Activated gamma-delta T cell (primary cell): ENCODE results near the gene PCED1A.

Source experiments
- DNase-seq: peaks from one replicate; lab custom pipeline; 2025; lab: John Stamatoyannopoulos, UW

Gene PCED1A

DNA sequence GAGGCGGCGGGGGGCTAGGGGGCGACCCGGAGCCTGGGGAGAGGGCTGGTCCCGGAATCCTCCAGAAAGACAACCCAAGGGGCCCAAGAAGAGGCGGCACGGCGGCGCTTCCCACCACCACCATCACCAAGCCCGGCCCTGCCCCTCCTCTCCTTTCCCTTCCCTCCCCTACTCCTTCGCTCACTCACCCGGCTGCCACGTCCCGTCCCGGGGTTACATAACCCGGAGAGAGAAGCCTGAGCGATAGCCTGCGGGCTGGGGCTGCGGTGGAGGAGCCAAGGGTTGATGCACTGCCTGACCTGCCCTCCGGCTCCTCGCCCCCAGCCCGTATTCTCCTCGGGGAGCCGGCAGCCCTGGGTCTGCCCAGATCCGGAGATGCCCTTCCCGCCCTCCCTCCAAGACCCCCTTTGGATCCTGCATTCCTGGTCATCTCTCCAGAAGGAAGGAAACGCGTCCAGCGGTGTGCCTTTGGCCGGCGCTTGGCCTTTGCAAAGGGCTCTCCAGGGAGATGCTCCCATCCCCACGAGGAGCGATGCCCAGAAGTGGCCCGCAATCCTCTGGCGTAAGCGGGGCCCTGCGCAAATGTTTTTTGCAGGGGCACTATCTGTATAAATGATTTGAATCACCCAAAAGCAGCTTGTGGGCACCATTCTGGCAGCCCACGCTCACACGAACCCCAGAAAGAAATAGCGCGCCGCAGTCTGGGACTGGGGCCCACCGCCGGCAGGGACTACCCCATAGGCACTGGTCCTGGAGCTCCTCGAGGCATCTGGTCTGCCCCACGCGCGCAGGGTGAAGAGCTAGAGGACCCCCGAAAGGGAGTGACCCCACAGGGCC, 35.4 kb downstream of the PCED1A start:
- DNase-seq: no peak

- DNase-seq: no peak
These were observed 36.2 kb downstream of the PCED1A start for GRCh38 chr20:2804041-2804828.

DNA sequence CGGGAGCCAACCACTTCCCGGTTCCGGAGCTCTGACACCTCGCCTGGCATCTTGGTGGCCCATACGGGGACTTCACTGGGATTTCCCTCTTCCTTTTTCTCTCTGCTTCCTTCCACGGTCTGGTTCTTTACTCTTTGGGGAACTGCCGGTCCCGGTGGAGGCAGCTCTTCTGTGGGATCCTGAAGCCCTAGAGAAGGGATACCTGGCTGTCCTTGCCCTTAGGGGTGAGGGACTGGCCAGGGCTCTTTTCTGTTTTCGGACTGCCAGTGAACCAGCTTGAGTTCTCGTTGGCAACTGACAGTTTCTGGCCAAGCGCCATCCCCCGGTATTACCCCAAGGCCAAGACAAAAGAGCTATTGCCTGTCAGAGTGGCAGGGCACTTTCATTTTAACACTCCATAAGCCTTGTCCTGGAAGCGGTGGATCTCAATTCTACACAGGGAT, 39.1 kb downstream of the PCED1A start:
- DNase-seq: no peak

GRCh38 chr20:2800521-2801285, 39.8 kb downstream of the PCED1A start, which contains the start of gene CPXM1:
Gene CPXM1 (minus strand): TSS chr20:2800627. CDS start chr20:2800572, 55 bp downstream.
- no peak for DNase-seq

DNA sequence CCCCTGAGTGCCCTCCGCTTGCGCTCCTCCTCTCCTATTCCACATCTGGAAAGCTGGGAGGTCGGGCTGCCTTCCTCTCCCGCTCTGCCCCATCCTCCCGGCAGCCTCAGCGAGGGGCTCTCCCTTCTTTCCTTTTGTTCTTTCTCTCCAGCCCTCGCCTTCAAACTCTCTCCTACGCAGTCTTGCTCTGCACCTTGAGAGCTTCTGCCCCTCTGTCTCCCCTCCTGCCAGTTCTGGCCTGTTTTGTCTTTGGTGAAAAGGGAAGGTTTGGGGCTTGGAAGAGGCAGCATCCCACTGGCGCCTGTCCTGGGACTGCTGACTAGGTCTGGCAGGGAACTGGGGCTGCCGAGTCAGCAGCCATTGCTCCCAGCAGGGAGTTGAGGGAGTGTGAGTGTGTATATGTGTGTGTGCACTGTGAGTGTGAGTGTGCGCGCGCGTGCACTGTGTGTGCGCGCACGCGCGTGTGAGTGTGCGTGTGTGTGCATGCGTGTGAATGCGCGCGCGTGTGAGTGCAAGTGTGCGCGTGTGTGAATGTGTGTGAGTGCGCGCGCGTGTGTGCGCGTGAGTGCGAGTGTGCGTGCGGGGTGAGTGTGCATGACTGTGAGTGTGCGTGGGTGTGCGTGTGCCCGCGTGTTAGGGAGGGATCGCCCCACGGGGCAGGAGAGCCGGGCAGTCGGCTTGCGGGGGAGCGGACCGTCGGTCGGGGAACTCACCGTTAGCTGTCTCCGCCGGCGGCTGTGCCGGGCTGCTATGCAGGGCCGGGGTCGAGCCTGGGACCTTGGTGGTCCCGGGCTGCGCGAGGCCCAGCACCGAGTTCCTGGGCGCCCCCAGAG, 40.6 kb downstream of the PCED1A start:
- DNase-seq: no peak

- no peak for DNase-seq
These were observed 41.2 kb downstream of the PCED1A start for GRCh38 chr20:2799271-2799670.

DNA sequence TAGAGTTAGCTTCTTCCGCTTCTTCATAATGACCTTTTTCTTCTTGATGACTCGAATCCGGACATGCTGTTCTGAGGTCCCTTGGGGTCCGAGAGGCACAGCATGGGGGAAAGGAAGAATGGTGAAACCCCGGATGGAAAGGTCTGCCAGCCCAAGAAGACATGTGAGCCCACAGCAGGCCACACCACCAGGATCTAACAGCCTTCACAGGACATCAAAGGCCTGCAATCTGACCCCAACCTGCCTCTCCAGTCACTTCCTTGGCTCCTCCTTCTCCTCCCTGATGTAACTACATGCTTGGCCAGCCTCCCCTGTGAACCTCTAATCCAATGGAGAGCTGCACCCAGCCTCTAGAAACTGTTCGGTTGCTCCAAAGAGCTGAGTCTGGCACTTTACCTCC, 41.6 kb downstream of the PCED1A start:
- no peak for DNase-seq

GRCh38 chr20:2798095-2798805, 42.2 kb downstream of the PCED1A start:
- DNase-seq: no peak

GRCh38 chr20:2797136-2797983, 43.1 kb downstream of the PCED1A start:
- no peak for DNase-seq

DNA sequence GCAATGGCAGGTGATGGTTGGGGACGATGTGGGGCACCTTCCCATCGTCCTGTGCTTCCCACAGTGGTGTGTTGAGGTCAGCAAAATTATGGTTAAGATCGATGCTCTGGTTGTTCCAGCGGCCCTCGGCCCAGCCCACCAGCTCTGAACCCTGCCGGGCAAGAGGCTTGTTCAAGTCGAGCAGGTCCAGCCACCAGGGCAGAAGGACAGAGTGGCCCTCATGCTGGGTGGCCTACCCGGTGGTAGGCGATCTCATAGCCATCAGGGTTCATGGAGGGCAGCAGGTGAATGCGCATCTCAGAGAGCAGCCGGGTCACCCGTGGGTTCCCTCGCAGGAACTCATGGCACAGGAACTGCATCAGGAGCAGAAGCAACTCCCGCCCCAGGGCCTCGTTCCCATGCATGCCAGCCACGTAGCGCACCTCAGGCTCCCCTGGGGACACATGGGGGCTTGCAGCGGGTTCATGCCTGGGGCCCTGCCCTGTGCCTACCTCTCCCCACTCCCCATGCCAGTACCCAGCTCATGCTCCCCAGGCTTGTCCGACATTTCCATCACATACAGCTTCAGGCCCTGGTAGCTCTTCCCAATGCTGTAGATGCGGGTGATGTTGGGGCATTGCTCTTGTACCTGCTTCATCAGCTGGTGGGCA, 44.3 kb downstream of the PCED1A start:
- DNase-seq: no peak

GRCh38 chr20:2795451-2795850, 45.0 kb downstream of the PCED1A start:
- no peak for DNase-seq

DNA sequence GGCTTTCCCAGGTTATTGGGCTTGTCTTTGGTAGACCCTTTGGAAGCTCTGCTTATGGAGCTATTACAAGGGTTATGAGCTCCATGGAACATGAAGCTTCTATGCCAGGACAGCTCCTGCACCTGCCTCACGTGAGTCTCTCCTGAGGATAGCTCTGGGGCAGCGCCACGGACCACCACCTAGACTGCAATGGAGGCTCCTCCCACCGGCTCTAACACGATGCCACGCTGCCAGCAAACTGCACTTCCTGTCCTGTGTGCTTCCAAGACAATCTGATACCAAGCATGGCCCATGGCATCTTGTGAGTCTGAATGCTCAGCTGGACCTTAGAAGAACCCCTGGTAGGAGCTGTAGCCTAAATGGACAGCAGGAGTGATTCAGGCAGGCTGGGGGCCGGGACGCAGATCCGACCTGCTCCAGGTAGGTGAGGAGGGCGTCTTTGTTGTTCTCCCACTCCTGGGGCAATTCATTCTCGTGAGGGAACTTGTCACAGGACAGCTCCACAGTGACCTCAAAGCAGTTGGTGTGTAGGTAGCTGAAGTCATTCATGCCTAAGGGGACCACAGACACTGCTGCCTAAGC, 45.5 kb downstream of the PCED1A start:
- no peak for DNase-seq

DNA sequence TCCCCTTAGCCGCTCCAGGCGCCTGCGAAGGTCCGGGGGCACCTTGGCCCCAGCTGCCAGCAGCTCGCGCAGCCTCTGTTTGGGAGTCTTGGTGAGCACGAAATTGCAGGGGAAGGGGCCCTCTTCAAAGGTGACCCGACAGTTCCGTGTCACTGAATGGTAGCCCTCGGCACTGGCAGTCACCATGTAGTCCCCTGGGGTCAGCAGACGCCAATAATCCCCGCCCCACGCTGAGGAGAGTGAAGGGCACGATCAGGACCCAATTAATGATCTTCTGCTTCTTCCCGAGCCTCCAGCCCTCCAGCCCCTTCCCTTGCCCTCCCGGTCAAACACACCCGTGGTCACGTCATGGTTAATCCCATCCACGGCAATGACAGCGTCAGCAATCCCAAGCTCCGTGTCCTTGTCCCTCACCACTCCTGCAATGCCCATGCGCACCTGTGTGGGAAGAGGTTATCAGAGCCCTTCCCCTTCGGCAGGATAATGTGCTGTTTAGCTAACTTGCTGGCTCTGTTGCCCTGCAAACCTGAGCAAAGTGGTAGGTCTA, 46.2 kb downstream of the PCED1A start:
- no peak for DNase-seq

DNA sequence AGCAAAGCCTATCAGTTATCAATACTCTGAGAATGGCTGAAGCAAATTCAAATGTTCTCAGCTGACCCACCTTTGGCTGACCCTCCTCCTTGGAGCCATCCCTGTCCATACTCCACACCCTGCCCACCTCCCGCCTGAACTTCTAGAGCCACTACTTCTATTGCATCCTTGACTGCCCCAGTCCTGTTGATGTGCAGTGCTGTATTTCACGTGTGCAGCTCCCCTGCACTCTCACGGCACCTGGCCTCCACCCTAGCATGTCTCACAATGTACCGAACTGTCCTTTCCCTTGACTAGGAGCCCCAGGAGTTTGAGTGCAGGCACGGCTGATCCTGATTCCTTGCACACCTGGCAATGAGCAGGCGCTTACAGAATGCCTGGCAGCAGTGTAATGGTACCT, 47.0 kb downstream of the PCED1A start:
- no peak for DNase-seq
